Stimulated activated CD8-positive, alpha-beta memory T cell treated with anti-CD3 and anti-CD28 coated beads, Interleukin-12 subunit alpha, Interleukin-12 subunit beta, amount 100 ng/mL, for 24 hours (primary cell): Measurements from ENCODE around the gene GATA1.

ENCODE experiments used
- DNase-seq: peaks from one replicate; pipeline ENCODE4 v3.0.0-alpha.2; 2020; ENCODE audit errors: extremely low read depth

The GATA1 gene

GRCh38 chrX:48785186-48785539 is 1.2 kb upstream of the GATA1 start:
- DNase-seq: no peak

- DNase-seq: no peak
These were observed 713 bp upstream of the GATA1 start for GRCh38 chrX:48785540-48786214.

GRCh38 chrX:48786825-48787504 is 575 bp downstream of the GATA1 start:
- no peak for DNase-seq

- DNase-seq: no peak
These were observed 1.4 kb downstream of the GATA1 start for GRCh38 chrX:48787505-48788443.

GRCh38 chrX:48789366-48790220 is 3.2 kb downstream of the GATA1 start:
- DNase-seq: no peak

- no peak for DNase-seq
These were observed 4.1 kb downstream of the GATA1 start for GRCh38 chrX:48790477-48790876.

GRCh38 chrX:48791063-48791820 is 4.9 kb downstream of the GATA1 start:
- no peak for DNase-seq

GRCh38 chrX:48792219-48792618 is 5.8 kb downstream of the GATA1 start:
- no peak for DNase-seq

- DNase-seq: no peak
These were observed 7.5 kb downstream of the GATA1 start for GRCh38 chrX:48793935-48794334.

GRCh38 chrX:48794340-48794910 is 8.0 kb downstream of the GATA1 start:
- DNase-seq: no peak

GRCh38 chrX:48794911-48795515 is 8.6 kb downstream of the GATA1 start:
- DNase-seq: no peak

- no peak for DNase-seq
These were observed 11.9 kb downstream of the GATA1 start for GRCh38 chrX:48798318-48798717.

- no peak for DNase-seq
These were observed 14.3 kb downstream of the GATA1 start for GRCh38 chrX:48800574-48801279.

- DNase-seq: peak; percentile 85
These were observed 15.1 kb downstream of the GATA1 start, which contains the start of gene HDAC6 for GRCh38 chrX:48801280-48802088. HDAC6 (plus strand) TSS chrX:48802067; CDS start chrX:48802693, 626 bp downstream.

- peak; percentile 28 for DNase-seq
These were observed 15.9 kb downstream of the GATA1 start for GRCh38 chrX:48802089-48802904.

- no peak for DNase-seq
These were observed 16.5 kb downstream of the GATA1 start for GRCh38 chrX:48802905-48803200.

GRCh38 chrX:48806081-48806480 is 19.7 kb downstream of the GATA1 start:
- DNase-seq: no peak

- no peak for DNase-seq
These were observed 27.3 kb downstream of the GATA1 start for GRCh38 chrX:48813644-48814043.
